ENCODE measurements around the gene CACNA1B. TPM values are rescaled to one million over a fixed set of nuclear protein-coding genes. Genes with fewer than 3 reads are reported as not detected.

CACNA1B gene
- total RNA-seq, 1 donor from 2014 or later = 3.1 TPM

- H3K9me3 Mint-ChIP-seq = no peaks in the 10 kb centered on the region
- H3K4me3 Mint-ChIP-seq = no peak overlapping the region
- DNase-seq (ENCODE audit: low read depth, low spot score) = no peak
- no peaks in the 10 kb centered on the region for H3K27me3 Mint-ChIP-seq (ENCODE audit: low read depth)
- no peak for TF ChIP-seq CTCF (conservative IDR thresholded peaks at IDR 0.05)
- H3K27ac Mint-ChIP-seq (ENCODE audit: unreplicated experiment) = no peak overlapping the region
- no peaks in the 10 kb centered on the region for H3K36me3 Mint-ChIP-seq (ENCODE audit: low read depth)
- H3K4me1 Mint-ChIP-seq = peaks cover 31% of the 10 kb centered on the region
These were observed 92.5 kb downstream of the CACNA1B start for GRCh38 chr9:137970098-137970497.

- no peak for TF ChIP-seq CTCF (conservative IDR thresholded peaks at IDR 0.05)
- Mint-ChIP-seq H3K27ac (ENCODE audit: unreplicated experiment) (peak overlapping the region; percentile 10), H3K36me3 (ENCODE audit: low read depth) (no peaks in the 10 kb centered on the region), H3K4me3 (no peak overlapping the region), H3K9me3 (no peaks in the 10 kb centered on the region), H3K4me1 (peaks cover 31% of the 10 kb centered on the region), H3K27me3 (ENCODE audit: low read depth) (no peaks in the 10 kb centered on the region)
- no peak for DNase-seq (ENCODE audit: low read depth, low spot score)
These were observed 93.3 kb downstream of the CACNA1B start for GRCh38 chr9:137970686-137971476.

- no peaks in the 10 kb centered on the region for H3K27me3 Mint-ChIP-seq (ENCODE audit: low read depth)
- H3K36me3 Mint-ChIP-seq (ENCODE audit: low read depth) = no peaks in the 10 kb centered on the region
- H3K4me1 Mint-ChIP-seq = peaks cover 31% of the 10 kb centered on the region
- no peak overlapping the region for H3K27ac Mint-ChIP-seq (ENCODE audit: unreplicated experiment)
- no peak overlapping the region for H3K4me3 Mint-ChIP-seq
- DNase-seq (ENCODE audit: low read depth, low spot score) = no peak
- no peaks in the 10 kb centered on the region for H3K9me3 Mint-ChIP-seq
- no peak for TF ChIP-seq CTCF (conservative IDR thresholded peaks at IDR 0.05)
These were observed 94.0 kb downstream of the CACNA1B start for GRCh38 chr9:137971477-137972138.

GRCh38 chr9:137972355-137972987 is 94.9 kb downstream of the CACNA1B start:
- Mint-ChIP-seq H3K9me3 (no peaks in the 10 kb centered on the region), H3K4me3 (no peak overlapping the region), H3K36me3 (ENCODE audit: low read depth) (no peaks in the 10 kb centered on the region), H3K4me1 (peaks cover 27% of the 10 kb centered on the region), H3K27ac (ENCODE audit: unreplicated experiment) (no peak overlapping the region), H3K27me3 (ENCODE audit: low read depth) (no peaks in the 10 kb centered on the region)
- no peak for TF ChIP-seq CTCF (conservative IDR thresholded peaks at IDR 0.05)
- no peak for DNase-seq (ENCODE audit: low read depth, low spot score)

- Mint-ChIP-seq H3K36me3 (ENCODE audit: low read depth) (no peaks in the 10 kb centered on the region), H3K27ac (ENCODE audit: unreplicated experiment) (no peak overlapping the region), H3K27me3 (ENCODE audit: low read depth) (no peaks in the 10 kb centered on the region), H3K4me3 (no peak overlapping the region), H3K4me1 (peaks cover 22% of the 10 kb centered on the region), H3K9me3 (no peaks in the 10 kb centered on the region)
- no peak for TF ChIP-seq CTCF (conservative IDR thresholded peaks at IDR 0.05)
- no peak for DNase-seq (ENCODE audit: low read depth, low spot score)
These were observed 95.4 kb downstream of the CACNA1B start for GRCh38 chr9:137972988-137973470.

Data from neural crest cell (in vitro differentiated cells).